RPMI8226 (cell line): Measurements from ENCODE around the gene TSPAN12.

Experiments used
- DNase-seq: peaks from one replicate; pipeline ENCODE4 v3.0.0-alpha.2; 2015

The TSPAN12 gene

DNA sequence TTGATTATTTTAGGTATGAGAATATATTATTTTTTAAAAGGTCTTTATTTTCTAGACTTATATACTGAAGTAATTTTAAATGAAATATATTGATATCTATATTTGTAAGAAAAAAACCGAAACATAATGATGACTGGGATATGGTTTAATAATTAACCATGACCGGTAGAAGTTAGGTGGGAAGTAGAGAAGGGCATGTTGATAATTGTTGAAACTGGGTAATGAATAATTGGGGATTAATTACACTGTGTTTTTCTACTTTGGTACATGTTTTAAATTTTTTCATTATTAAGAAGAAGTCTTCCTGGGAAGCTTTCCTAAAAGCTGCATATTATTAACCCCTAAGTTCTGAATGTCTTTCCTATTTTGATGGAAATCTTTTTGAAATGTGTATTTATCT lies 16.3 kb downstream of the TSPAN12 start:
- DNase-seq: no peak

DNA sequence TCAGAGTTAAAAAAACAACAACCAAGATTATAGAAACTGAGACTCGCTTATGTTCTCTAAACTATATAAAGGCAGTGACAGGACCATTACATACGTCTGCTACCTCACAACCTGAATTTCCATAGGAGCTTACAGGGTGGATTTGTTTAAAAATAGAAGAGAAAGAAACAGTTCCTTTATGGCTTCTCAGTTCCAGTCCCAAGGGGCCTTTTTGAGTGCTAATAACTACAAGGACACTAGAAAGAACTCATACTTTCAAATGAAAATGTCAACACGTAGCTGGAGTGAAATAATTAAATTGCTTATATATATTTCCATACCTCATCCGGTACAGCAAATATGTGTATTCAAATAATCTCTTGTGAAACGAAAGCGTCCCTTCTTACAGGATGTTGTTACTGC lies 19.7 kb downstream of the TSPAN12 start:
- no peak for DNase-seq

DNA sequence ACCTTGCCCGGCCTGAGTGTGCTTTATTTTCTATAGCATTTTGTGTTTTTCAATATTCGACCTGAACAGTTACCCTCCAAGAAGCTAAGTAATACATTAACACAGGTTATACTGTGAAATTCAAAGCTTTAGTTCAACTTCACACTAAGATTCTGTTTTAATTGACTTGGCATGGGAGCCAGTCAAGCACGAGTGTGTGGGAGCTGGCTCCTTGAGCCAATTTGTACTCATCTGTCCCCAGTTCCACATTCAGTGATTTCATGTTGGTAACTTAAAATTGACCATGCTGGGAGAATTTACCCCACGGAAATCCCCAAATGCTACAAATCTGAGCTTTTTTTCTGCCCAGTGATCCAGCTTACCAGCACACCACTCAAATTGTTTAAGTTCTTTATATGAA lies 20.3 kb downstream of the TSPAN12 start:
- DNase-seq: no peak

DNA sequence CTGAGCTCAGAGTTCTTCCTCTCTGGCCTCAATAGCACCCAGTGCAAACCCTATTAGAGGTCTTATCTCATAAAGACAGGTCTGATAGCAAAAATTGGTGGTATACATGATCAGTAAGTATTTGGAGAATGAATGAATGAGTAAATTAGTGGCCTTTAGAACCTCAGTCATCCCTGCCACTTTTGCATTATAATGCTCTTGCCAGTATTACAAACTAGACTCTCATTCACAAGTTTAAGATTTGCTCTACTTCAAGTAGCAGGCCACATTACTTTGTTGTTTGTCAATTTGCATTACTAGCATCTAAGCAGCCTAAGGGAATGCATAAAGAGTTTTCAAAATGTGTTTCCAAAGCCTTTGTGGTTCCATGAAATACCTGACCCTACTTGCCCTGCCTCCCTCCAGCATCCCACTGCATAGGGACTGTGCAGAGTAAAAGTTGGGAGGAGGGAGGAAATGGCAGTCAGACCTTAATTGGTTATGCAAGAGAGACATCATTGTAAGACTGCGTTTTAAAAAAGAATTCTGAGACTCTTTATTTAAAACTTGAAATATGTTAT lies 21.3 kb downstream of the TSPAN12 start:
- no peak for DNase-seq

DNA sequence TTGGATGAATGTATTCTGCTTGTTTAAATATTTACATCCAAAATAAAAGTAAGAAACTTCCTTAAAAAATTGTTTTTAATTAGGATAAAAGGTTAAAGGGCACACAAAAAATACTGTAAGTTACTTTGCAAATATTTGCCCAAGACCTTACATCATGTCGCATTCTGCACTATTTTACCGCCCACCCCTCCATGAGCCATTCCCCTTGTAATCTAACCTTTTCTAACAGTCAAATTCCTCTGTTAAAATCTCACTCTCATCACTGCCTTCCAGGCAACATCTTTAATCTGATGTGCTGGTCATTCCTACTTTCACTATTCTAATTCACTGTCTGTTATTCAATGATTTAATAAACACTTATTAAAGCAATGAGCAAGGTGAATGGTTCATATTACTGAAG lies 23.2 kb downstream of the TSPAN12 start:
- no peak for DNase-seq

DNA sequence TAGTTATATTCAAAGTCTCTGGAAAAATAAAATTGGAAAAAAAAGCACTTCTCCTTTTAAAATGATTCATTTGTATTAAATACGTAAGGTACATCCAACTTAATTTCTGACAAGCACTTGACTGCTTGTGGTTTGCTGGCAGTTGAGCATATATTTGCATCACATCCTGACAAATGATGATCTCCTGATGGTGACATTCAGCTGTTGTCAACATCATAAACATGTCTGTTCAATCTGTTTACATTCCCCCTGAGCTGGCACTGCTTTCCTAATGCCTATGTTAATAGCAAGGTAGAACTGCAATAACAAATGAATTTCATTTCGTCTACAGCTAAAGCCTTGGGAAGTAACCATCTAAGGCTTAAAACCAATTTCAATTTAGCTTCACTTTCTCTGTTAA lies 24.4 kb downstream of the TSPAN12 start:
- DNase-seq: no peak

DNA sequence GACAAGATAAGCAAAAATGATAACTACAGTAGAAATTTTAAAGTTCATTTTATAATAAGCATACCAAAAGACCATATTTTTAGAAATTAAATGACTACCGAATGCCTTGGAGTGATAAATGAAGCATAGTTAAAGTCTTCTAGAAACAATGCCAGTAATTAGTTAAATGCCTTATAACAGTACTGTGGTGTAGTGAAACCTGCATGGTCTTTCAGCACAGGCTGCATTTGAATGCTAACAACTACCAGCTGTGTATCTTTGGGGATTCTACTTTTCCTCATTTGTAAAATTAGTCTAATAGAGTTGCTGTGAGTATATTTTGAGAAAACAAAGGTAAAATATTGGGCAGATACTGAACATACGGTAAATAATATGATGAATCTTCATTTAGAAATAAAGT lies 25.1 kb downstream of the TSPAN12 start:
- DNase-seq: no peak

DNA sequence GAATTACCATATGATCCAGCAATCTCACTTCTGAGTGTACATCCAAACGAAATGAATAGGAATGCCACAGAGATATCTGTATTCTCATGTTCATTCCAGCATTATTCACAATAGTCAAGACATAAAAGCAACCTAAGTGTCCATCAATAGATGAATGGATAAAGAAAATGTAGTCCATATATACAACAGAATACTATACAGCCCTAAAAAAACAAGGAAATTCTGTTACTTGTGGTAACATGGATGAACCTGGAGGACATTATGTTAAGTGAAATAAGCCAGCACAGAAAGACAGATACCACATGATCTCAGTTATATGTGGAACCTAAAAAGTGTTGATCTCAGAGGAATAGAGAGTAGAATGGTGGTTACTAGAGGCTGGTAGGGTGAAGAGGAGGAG lies 26.7 kb downstream of the TSPAN12 start:
- DNase-seq: no peak

DNA sequence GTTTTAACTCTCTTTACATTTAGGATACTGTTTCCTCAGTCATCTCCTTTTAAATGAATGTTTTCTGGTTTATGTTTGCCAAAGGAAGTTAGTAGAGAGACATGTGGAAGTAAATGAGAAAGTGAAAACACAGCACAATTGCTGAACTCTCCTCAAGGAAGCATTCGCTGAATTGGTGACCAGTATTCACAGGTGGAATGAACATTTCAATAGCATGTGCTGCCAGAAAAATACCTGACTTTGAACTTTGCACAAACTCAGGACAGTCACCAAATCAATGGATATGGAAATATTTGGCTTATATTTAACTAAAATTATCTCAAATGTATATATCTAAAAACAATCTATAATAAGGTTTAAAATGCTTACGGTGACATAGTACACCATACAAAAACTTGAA lies 28.5 kb downstream of the TSPAN12 start:
- peak; percentile 18 for DNase-seq

DNA sequence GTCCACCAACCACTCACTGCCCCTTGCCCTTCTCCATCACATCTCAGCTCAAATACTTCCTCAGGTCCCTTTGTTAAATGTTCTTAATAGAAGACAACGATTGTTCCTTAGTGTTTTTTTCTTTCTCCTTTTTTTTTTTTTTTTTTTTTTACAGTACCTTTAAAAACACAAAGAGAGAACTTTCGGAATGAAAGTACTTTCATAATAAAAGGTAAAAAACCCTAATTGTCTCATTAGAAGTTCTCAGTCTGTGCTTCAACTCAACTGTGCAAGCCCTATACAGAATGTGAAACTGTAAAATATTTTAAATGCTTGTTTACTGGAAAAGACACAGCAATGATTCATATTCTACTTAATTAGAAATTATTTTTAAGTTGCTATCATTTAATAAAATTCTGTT lies 29.4 kb downstream of the TSPAN12 start:
- no peak for DNase-seq

DNA sequence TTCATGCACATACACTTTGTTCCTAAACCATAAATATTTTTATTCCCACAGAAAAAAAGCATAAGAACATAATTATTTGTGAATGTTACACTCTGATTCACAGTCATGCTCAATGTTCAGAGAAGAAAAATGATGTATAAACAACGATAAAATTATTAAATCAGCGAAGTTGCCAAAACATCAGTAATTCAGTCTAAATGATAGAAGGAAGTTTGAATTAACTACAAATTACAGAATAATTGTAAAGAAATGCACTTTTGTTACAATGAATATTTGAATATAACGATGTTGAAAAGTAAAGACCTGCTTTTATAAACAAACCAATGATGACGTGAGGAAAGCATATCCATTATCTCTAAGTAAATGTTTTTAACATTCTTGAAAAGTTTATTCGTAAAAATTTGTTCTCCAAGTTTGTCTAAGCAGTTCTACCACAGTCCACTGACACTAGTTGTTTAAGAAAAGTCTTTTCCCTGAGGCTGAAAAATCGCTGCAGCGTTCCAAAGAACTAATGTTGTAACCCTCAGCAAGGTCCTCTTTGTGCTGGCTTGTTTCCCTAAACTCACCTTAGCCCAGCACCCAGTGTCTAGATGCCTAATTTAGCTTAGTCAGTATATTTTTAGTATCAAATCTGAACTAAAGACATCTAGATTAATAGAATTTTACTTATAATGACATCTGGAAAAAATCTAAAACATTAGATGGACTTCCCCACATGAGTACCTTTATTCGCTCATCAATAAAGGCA lies 30.4 kb downstream of the TSPAN12 start:
- no peak for DNase-seq

DNA sequence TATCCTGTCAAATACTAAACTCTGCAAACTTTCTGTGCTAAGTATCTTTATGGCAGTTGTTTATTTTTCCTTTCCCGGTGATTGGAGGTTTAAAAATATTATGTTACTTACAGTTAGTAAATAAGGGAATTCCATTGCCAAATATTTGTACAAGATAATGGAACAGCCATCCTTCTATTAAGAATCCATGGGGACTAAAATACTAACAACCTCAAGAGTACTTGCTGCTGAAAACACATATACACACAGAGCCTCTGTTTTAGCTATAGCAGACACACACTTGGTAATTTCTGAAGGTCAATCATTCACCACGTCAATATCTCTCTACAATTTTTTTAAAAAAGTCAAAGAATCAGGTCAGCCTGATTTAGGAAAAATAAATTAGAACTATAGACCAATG lies 32.4 kb downstream of the TSPAN12 start:
- no peak for DNase-seq

DNA sequence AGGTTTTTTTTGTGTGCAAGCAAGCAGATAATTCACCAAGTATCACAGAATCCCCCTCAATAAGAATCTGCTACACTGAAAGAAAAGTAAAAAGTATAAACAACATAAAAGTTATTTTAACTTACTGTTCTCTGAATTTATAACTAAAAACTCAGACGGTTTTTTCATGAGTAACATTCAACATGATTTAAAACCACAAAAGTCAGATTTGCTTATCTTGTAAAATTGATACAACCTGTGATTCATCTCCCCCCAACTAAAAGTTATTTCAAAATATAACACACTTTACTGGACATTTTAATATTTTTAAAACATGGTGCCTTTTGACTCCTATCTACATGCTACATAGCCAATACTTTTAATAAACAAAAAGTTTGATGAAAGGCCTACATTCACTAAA lies 32.8 kb downstream of the TSPAN12 start:
- DNase-seq: no peak

DNA sequence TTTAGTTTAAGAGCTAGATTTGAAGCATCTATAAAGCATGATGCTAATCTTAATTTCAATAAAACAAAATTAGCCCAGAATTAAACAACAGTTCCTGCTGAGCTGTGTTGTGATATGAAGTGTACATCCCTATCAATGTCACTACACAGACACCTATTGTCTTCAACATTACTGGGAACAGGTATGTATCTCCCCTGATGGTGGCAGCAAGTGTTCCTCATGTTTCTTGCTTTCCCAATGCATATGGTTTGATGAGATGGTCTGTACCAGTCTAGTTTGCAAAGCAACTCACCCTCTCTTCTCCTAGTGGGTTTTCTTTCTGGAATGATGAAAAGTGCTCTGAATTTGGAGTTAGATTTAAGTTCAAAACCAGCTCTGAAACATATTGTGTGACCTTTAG lies 38.1 kb downstream of the TSPAN12 start:
- no peak for DNase-seq

DNA sequence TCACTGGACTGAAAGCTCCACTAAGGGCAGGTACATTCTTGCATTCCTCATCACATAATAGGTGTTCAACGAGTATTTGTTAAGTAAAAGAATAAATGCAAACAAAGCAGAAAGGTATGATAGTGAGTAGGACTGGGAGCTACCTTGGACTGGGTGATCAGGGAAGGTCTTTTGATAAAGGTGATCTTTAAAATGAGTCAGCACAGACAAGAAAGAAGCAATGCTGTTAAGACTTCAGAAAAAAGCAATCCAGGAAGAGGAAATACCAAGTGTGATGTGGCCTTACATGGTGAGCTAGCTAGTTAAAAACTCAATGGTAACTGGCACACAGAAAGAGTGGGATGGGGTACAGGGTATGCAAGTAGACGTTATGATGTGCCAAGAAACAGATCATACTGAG lies 40.1 kb downstream of the TSPAN12 start:
- no peak for DNase-seq

DNA sequence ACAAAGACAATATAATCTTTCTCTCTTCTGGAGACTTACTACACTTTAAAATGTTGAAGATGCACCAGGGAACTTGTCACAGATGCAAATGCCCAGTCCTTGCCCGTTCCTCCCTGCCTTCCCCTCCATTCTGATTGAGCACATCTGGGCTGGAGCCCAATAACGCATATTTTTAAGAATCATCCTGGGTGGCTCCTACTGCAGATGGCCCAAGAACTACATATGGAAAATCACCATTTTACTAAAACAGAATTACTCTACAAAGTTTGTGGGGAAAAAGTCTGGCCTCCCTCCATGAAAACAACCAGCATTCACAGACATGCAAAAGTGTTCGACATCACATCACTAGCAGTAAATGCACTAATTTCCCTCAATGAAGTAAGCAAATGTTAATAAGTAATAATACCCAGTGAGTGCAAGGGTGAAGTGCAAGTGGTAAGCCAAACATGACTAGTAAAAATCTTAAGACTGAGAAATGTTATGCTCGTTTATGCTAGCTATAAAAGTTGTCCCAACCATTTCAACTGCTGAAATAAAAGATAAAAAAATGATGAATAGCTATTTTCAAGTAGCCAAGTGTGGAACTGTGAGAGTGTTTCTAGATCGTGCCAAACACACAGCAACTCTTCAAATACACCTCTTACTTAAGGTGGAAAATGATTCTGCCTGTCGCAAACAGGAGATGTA lies 43.5 kb downstream of the TSPAN12 start:
- DNase-seq: no peak

DNA sequence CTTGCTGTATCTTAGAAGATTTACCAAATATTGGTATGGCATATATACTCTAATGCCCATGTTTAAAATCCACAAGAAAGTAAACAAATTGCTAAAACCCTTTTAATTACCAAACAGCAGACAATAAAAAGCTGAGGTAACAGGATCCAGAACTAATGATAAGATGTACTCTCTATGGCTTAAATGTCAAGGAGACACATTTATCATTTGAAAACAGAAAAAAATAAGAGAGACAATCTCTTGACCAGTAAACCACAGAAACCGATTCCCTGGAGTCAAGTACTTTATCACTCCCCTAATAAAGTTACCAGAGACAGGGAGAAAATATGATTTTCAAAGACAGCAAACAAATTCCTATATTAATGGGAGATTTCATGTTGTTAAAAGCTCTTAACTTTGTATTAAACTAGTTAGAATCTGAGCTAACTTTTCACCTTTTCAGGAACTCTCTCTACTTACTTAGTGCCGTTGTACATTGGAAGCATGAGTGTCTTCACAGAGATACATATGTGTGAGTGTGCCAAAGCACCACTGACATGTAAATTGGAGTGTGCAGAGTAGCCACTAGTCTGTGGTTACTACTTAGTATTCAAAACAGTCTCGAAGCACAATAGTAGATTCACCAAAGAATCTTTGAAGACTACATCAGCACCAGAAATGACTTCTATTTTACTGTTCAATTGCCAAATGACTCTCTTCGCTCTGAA lies 44.2 kb downstream of the TSPAN12 start:
- DNase-seq: no peak

DNA sequence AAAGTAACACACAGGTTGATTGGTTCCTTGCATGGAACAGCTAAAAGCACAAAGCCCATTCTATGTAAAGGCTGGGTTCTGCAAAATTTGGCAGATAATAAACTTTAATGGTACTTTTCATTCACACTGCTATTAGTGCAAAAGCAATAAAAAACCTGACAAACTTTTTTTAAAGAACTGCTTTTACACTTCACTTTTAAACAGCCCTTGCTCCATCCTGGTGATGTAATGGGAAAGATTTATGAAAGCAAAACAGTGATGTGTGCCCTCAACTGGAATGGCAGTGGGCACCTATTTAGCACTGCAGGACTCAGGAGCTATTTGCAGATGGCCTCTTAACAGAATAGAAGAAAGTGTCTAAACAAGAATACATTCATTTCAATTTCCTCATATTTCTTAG lies 44.9 kb downstream of the TSPAN12 start:
- no peak for DNase-seq

DNA sequence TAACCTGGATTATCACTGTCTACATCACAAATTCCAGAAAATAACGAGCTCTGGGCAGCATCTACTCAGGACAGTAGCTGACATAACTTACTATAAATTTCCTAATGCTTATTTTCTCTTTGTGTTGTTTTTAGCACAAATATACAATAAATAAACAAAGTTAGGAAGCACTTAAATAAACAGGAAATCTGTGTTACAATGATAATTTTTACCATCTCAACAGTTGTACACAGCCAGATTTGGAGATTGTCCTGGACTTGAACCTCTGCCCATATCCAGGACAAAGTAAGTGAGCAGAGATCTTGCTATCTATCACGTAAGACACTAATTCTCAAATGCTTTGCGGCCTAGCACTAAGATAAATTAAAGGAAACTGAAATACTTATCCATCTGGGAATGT lies 48.7 kb downstream of the TSPAN12 start:
- DNase-seq: no peak

DNA sequence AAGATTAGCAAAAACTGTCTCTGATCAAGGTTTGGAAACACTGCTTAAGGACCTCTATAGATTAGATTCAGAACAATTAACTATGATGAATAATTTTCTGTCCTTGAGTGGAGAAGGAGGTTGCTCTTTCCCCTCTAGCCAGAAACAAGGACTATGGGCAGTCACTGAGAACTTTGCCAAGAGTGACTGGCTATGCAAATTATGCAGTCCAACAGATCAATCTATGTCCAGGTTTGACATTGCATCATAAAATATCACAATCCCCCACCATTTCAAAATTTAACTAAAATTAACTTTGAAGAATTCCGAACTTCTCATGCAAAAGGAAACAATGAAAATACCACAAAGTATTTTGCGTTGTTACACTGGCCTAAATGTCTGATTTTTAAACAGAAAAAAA lies 50.6 kb downstream of the TSPAN12 start:
- no peak for DNase-seq

DNA sequence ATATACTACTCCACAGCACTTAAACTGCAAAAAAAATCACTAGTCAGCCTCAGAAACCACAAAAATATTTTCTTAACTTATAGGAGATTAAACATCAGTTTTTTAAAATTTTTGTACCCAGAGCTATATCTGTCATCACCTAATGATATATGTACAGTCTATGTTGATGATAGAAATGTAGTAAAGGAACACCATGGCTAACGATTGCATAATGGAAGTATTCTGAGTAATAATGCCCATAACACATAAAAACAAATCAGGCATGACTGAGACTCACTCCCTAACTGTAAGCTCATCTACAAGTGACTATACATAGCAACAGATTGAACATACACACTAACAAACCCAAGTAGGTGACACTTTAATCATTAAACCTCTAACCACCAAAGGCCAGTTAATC lies 51.3 kb downstream of the TSPAN12 start:
- no peak for DNase-seq

DNA sequence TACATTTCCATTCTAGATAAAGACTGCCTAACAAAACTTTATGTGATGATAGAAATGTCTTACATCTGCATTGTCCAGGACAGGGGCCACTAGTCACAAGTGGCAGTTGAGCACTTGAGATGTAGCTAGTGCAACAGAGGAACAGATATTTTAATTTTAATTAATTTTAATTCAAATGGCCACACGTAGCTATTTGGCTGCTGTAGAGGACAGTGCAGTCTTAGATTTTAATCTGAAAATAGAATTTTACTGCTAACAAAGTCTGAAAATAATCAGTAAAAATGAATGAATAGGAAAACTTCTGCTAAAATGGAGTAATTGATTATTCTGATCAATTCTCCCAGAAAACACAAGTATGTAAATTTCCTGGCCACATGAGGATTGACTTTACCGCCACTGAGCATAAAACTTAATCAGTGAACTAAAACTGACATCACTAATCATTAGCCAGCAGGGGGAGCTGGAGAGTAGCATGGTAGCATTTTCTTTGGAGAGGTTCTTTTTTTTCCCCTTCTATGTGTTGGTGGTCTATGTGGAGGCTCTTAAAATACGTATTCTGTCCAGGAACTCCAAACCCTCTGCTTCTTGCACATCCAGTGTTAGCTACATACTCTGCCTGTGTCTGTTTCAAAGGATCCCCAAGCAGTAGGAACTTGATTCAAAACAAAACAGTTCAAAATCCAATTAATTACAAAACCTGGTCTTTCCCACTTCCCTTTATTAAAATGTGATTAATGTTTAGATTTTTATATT lies 52.1 kb downstream of the TSPAN12 start:
- DNase-seq: peak; percentile 78

DNA sequence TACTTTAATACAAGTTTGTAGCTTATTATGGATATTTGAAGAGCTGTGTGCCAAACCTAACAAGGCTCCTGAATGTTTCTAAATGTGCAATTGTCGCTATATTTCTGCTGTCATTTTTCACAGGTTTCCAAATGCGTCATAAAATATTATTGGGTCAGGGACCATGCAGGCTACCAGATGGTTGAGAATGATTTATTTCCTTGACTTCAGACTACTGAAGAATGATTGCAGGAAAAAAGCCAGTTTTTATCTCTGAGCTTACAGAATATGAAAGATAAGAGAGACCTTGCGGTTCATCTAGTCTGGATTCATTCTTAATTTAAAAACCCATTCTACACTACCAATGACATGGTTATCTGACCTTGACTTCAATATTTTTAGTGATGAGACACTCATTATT lies 55.2 kb downstream of the TSPAN12 start:
- no peak for DNase-seq
